NCI-H774 (cell line): Measurements from ENCODE around the gene ASTN2.

Source experiments
- DNase-seq: peaks from one replicate; lab custom pipeline; 2025; lab: John Stamatoyannopoulos, UW

Gene ASTN2

DNA sequence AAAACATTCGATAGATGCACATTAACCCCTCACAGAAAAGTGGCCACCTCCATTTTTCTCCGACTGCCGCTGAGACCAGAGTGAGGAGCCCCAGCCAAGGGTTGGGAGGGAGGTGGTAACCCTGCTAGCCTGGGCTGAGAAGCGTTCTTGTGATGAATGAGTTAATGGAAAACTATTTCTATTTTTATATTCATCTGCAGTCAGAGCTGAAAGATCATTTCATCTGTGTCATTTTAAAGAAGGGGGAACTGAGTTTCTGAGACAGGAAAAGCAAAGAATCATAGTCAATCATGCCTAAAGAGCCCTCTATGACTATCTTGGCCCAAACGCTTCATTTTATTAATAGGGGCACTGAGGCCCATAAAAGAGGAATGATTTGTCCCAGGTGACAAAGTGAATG is 1031.7 kb downstream of the ASTN2 start:
- DNase-seq: no peak

DNA sequence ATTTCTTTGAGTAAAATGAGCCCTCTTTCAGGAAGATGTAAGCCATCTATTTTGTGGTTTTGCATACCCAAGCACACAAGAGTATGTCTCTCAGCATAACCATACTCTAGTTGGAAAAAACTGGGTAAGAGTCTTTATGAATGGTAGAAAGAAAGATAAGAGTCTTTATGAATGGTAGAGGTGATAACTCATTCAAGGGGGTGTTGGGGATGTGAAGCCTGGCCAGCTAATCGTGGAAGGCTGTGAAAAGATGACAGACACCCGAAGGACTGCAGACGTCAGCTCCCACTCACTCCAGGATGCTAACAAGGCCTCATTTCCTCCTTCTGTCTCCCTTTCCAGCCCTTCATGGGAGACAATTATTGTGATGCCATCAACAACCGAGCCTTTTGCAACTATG is 1032.8 kb downstream of the ASTN2 start:
- DNase-seq: no peak

DNA sequence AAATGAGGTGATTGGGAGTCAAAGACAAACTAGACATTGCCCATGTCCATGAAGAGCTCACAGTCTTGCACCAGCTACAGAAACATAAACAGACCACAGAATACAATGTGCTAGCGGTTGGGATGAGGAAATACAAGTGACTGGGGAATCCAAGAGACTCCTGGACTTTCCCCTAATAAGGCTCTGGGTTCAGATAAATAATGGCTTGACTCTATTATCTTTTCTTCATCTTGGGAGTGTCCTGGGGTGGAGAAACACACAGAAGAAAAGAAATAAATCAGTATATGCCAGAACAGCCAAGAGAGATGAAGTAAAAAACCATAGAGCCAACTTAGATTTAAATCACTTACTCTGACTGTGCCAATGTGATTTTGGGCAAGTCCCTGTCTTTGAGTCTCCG is 1033.5 kb downstream of the ASTN2 start:
- no peak for DNase-seq

GRCh38 chr9:116380496-116380995 is 1034.3 kb downstream of the ASTN2 start:
- DNase-seq: no peak

- no peak for DNase-seq
Observed at GRCh38 chr9:116379821-116380220, 1035.0 kb downstream of the ASTN2 start.

DNA sequence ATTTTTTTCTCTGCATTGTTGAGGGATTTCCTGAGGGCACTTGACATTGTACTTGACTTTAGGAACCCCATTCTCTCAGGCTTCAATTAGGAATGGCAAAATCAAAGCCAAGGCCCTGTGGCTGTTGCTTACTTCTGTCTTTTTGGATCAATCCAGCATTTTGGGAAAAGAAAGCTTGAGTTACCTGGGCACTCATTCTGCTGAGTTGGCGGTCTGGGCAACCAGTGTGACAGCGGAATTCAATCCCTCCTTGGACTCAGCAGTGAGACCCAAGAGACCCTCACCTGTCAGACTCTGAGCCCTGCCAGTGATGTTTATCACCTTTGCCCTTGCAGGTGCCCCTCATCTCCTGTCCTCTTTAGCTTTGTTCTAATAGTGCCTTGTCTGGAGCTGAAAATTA is 1036.0 kb downstream of the ASTN2 start:
- no peak for DNase-seq

DNA sequence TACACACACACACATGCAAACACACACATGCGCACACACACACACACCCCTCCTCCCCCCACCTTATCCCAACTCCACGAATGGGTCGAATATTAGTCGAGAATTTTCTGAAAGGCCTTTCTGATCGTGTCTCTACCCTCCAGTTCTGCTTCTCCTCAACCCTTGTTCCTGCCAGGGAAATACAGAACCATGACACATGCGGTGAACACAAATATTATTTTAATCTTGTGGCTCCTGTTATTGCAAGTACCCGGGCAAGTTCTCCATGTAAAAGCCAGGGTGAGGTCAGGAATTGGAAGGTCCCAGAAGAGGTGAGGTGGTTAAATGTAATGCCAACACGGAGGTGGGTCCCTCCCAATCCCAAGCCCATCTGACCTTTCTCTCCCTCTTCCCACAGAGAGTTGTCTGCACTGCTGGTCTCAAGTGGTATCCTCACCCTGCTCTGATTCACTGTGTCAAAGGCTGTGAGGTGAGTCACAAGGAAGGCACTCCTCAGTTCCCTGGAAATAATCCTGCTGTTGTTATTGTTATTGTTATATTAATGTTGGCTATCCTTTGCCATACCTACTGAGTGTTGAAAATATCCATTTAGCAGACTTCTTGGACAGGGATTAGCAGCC is 1037.6 kb downstream of the ASTN2 start:
- DNase-seq: no peak
